GM12878 (cell line): ENCODE results near the gene IRS2. TPM values are rescaled to one million over a fixed set of nuclear protein-coding genes. Genes with fewer than 3 reads are reported as not detected.

Experiments
- ATAC-seq: fragments of 200-7000 bp; cut with Tn5 transposase; 3 replicates; pipeline ENCODE4 v1.9.1; 2020; ENCODE audit warnings: mild to moderate bottlenecking, moderate library complexity
- BruUV-seq: library from RNA; stranded (reverse); fragments of 400-500 nt; replicated peaks from 2 replicates; lab custom pipeline; 2021; lab: Mats Ljungman, UMichigan
- CTCF ChIA-PET: fragments of 300-600 bp; sonication (Branson Sonifier 250); formaldehyde crosslinking; extraction: SDS; loops from one replicate; lab custom pipeline; 2021; ENCODE audit warnings: inconsistent platforms; lab: Yijun Ruan, JAX
- POLR2A ChIA-PET: fragments of 350-600 bp; formaldehyde crosslinking; extraction: SDS; loops from one replicate; lab custom pipeline; 2021; ENCODE audit warnings: inconsistent platforms; lab: Charles Lee
- RAD21 ChIA-PET: fragments of 300-600 bp; sonication (Branson Sonifier 250); formaldehyde crosslinking; loops from one replicate; lab custom pipeline; 2023; ENCODE audit warnings: antibody characterized with exemption; ENCODE audit not compliant: unreplicated experiment; lab: Charles Lee
- SMC1A ChIA-PET: fragments of 300-600 bp; sonication (Branson Sonifier 250); formaldehyde crosslinking; loops from one replicate; lab custom pipeline; 2023; ENCODE audit not compliant: unreplicated experiment, uncharacterized antibody; lab: Charles Lee
- DNase-seq: peaks from one replicate; pipeline ENCODE4 v3.0.0-alpha.2; 2011; ENCODE audit warnings: low read depth, low spot score
- FAIRE-seq: peaks from 3 replicates; lab custom pipeline; 2011; peaks lifted over from hg19 to GRCh38; lab: Jason Lieb, UNC
- H2AFZ ChIP-seq: 2 replicates; pipeline ENCODE4 v1.6.0; 2011; ENCODE audit warnings: low read depth, low read length, control low read depth; ENCODE audit not compliant: control insufficient read depth
- H3K27ac ChIP-seq: 2 replicates; pipeline ENCODE4 v1.5.1; 2011; ENCODE audit warnings: control low read depth; ENCODE audit not compliant: control insufficient read depth, insufficient read depth
- H3K27me3 ChIP-seq, 2 experiments: replicated peaks in 1 of 2; 2 replicates each; pipeline versions ENCODE4 v1.6.0 to v1.6.1; 2011; ENCODE audit warnings: low read length in 1 of 2; ENCODE audit not compliant: control insufficient read depth in 2 of 2, insufficient read depth in 2 of 2
- H3K36me3 ChIP-seq, 2 experiments: 2 replicates each; pipeline ENCODE4 v1.5.1; 2011; ENCODE audit warnings: low read length in 1 of 2; ENCODE audit not compliant: control insufficient read depth in 2 of 2, insufficient read depth in 2 of 2
- H3K4me1 ChIP-seq: 2 replicates; pipeline ENCODE4 v1.6.1; 2011; ENCODE audit warnings: mild to moderate bottlenecking, low read length, moderate library complexity, mixed read lengths; ENCODE audit not compliant: control insufficient read depth, insufficient read depth
- H3K4me2 ChIP-seq: 2 replicates; pipeline ENCODE4 v1.6.0; 2011; ENCODE audit warnings: control low read depth; ENCODE audit not compliant: control insufficient read depth, insufficient read depth
- H3K4me3 ChIP-seq: fragments of 200-600 bp; sonication (generic); 2 replicates; pipeline ENCODE4 v1.5.1; 2016
- H3K79me2 ChIP-seq: 2 replicates; pipeline ENCODE4 v1.6.0; 2011; ENCODE audit warnings: low read length; ENCODE audit not compliant: control insufficient read depth, insufficient read depth
- H3K9ac ChIP-seq: 2 replicates; pipeline ENCODE4 v1.8.0; 2011; ENCODE audit warnings: low read length, control low read depth, mixed read lengths; ENCODE audit not compliant: control insufficient read depth, insufficient read depth
- H3K9me3 ChIP-seq: replicated peaks from 3 replicates; pipeline ENCODE4 v1.5.1; 2011; ENCODE audit warnings: mild to moderate bottlenecking, low read length; ENCODE audit not compliant: control insufficient read depth, insufficient read depth
- H4K20me1 ChIP-seq: 2 replicates; pipeline ENCODE4 v1.6.0; 2011; ENCODE audit not compliant: control insufficient read depth, insufficient read depth
- BMI1 ChIP-seq: fragments of 450-650 bp; IDR thresholded peaks from 2 replicates; pipeline ENCODE4 v1.6.1; 2016; ENCODE audit warnings: mild to moderate bottlenecking, moderate library complexity, borderline replicate concordance
- FOXK2 ChIP-seq: fragments of 450-650 bp; IDR thresholded peaks from 2 replicates; pipeline ENCODE4 v1.6.1; 2017; ENCODE audit warnings: mild to moderate bottlenecking, moderate library complexity
- MTA3 ChIP-seq: IDR thresholded peaks from 2 replicates; pipeline ENCODE4 v1.6.1; 2012; ENCODE audit warnings: low read length, inconsistent platforms, borderline replicate concordance
- REST ChIP-seq: IDR thresholded peaks from 2 replicates; pipeline ENCODE4 v1.6.1; 2012; ENCODE audit warnings: mild to moderate bottlenecking, low read depth, low read length
- RUNX3 ChIP-seq: IDR thresholded peaks from 2 replicates; pipeline ENCODE4 v1.6.1; 2012; ENCODE audit warnings: low read length, inconsistent platforms
- WGBS: methylation state at CpG from one replicate; pipeline ENCODE4 v1.1.6; 2016; ENCODE audit warnings: low lambda C conversion rate; ENCODE audit not compliant: insufficient replicate concordance, insufficient coverage; ENCODE audit errors: missing lambda C conversion rate; 5-methylcytosine and 5-hydroxymethylcytosine counted together
- in situ Hi-C: fragments of 300-500 bp; cut with MboI; formaldehyde crosslinking; loops from 9 replicates; pipeline ENCODE4 v1.14.3; 2018; ENCODE audit warnings: mixed read lengths
- intact Hi-C: fragments of 100-400 bp; cut with micrococcal nuclease; formaldehyde crosslinking; loops from one replicate; pipeline ENCODE4 v1.14.2; 2022; ENCODE audit not compliant: unreplicated experiment
- polyA plus RNA-seq, 11 experiments: library from polyadenylated mRNA; depleted of rRNA in 4 of 11; unstranded in 6 of 11; stranded (reverse) in 5 of 11; fragments of >200 nt; fragmentation: Nextera tagmentation in 4 of 11; fragmentation: Illumina TruSeq in 1 of 11; extraction: Ambion mirVana in 4 of 11; extraction: Trizol in 1 of 11; gene quantifications; 1 replicate in 1 of 11; 2 replicates in 10 of 11; pipeline versions ENCODE4 v1.2.1 to v1.2.3, GENCODE V29; 2011 to 2016; ENCODE audit warnings: inconsistent platforms in 2 of 11, missing spikeins in 2 of 11, low read depth in 1 of 11
- total RNA-seq, 4 experiments: library from RNA; depleted of rRNA in 3 of 4; stranded (reverse); fragments of >200 nt in 3 of 4; fragmentation: Illumina TruSeq in 1 of 4; extraction: Trizol in 1 of 4; gene quantifications; 2 replicates each; pipeline versions ENCODE4 v1.2.1 to v1.2.3, GENCODE V29; 2013 to 2021

IRS2 gene
- total and polyA plus RNA-seq, 10 of the 15 experiments (the other 5 are each of a cell fraction or from before 2014, with no cell fraction given) = 0.01 to 0.31 (median 0.07) TPM; not detected in 6

GRCh38 chr13:109750221-109750775, 36.1 kb downstream of the IRS2 start:
- H3K4me1 ChIP-seq = no peaks in the 10 kb centered on the region
- no peaks in the 10 kb centered on the region for H4K20me1 ChIP-seq
- no peak overlapping the region for H3K4me3 ChIP-seq
- intact Hi-C loops = no loop called here
- no peak for FAIRE-seq
- H3K9ac ChIP-seq = no peak overlapping the region
- POLR2A ChIA-PET = no interaction called here
- H3K79me2 ChIP-seq = no peaks in the 10 kb centered on the region
- WGBS = 57% methylated on average over 4 of the region's 4 CpGs
- BruUV-seq = no TSS peak
- SMC1A ChIA-PET = interaction anchor here (0.6 to 1.1 kb wide), 2 partner anchors 273 to 386 kb away, joined by 3 to 4 read pairs; no protein-coding TSS in a partner anchor
- no peak overlapping the region for H3K4me2 ChIP-seq
- DNase-seq = no peak
- TF ChIP-seq RUNX3 (no peak), BMI1 (no peak), MTA3 (no peak), FOXK2 (no peak), REST (no peak)
- no peak for ATAC-seq
- H3K27me3 ChIP-seq = no peaks in the 10 kb centered on the region
- H3K36me3 ChIP-seq = no peaks in the 10 kb centered on the region
- H3K9me3 ChIP-seq = no peaks in the 10 kb centered on the region
- CTCF ChIA-PET = interaction anchor here (0.6 to 1.2 kb wide), 2 partner anchors 624 to 789 kb away, joined by 3 read pairs; no protein-coding TSS in a partner anchor
- RAD21 ChIA-PET = no interaction called here
- H3K27ac ChIP-seq = no peak overlapping the region
- no peak overlapping the region for H2AFZ ChIP-seq
- in situ Hi-C loops = no loop called here
